Upper lobe of right lung (tissue), 1 donor: ENCODE data around the gene WSCD1. TPM values are rescaled to one million over a fixed set of nuclear protein-coding genes. Genes with fewer than 3 reads are reported as not detected.

Source experiments
- ATAC-seq: fragments of 200-7000 bp; cut with Tn5 transposase; one replicate; pipeline ENCODE4 v1.9.1; 2020; ENCODE audit warnings: mild to moderate bottlenecking, moderate library complexity
- DNase-seq: peaks from one replicate; pipeline ENCODE4 v3.0.0-alpha.2; 2020
- H3K27ac ChIP-seq: fragments of 200-600 bp; one replicate; pipeline ENCODE4 v1.8.0; 2022
- H3K27me3 ChIP-seq: fragments of 200-600 bp; one replicate; pipeline ENCODE4 v1.8.0; 2022; ENCODE audit warnings: mild to moderate bottlenecking
- H3K36me3 ChIP-seq: fragments of 200-600 bp; one replicate; pipeline ENCODE4 v1.8.0; 2022
- H3K4me1 ChIP-seq: fragments of 200-600 bp; one replicate; pipeline ENCODE4 v1.8.0; 2022
- H3K4me3 ChIP-seq: fragments of 200-600 bp; one replicate; pipeline ENCODE4 v1.8.0; 2022; ENCODE audit warnings: mild to moderate bottlenecking
- H3K9me3 ChIP-seq: fragments of 200-600 bp; one replicate; pipeline ENCODE4 v1.8.0; 2022
- CTCF ChIP-seq: fragments of 200-600 bp; IDR thresholded peaks from one replicate; pipeline ENCODE4 v1.8.0; 2022; ENCODE audit warnings: antibody characterized with exemption
- intact Hi-C: fragments of 100-400 bp; cut with DNase I; formaldehyde crosslinking; loops from one replicate; pipeline ENCODE4 v1.11.0; 2022
- long read RNA-seq: library from polyadenylated mRNA; unstranded; transcript quantifications from one replicate; pipeline ENCODE4 v2.0.0, GENCODE V29; 2021
- total RNA-seq: library from RNA; stranded (reverse); fragmentation: NEBNext Ultra II Directional; extraction: Animal tissue kit (Norgen Biotek cat#: 25700); gene quantifications from one replicate; pipeline ENCODE4 v1.2.1, GENCODE V29; 2021
- donor health status: DM: no; HTN: yes; CAD: no; lungs with severe emphysema.

WSCD1 gene
- total RNA-seq = 7.7 TPM
- long read RNA-seq, full-length matches to known transcripts = 4 of 14 reads
- long read RNA-seq, partial matches to known transcripts = 3 of 14 reads
- long read RNA-seq, other reads (novel, unspliced or antisense) = 7 of 14 reads

- no peak for TF ChIP-seq CTCF
- peak within 1 kb of the TSS; percentile 50 for H3K4me3 ChIP-seq
- H3K9me3 ChIP-seq = no peaks in the 10 kb centered on the region
- DNase-seq (no peak), ATAC-seq (peak; percentile 62)
- H3K36me3 ChIP-seq = no peaks in the 10 kb centered on the region
- intact Hi-C loops = no loop called here
- H3K4me1 ChIP-seq = peaks cover 4% of the 10 kb centered on the region
- H3K27ac ChIP-seq = no peak within 1 kb of the TSS
- peaks cover 33% of the 10 kb centered on the region for H3K27me3 ChIP-seq
These were observed at the start of gene WSCD1 for GRCh38 chr17:6069539-6070429. WSCD1 (plus strand) TSS chr17:6070379; CDS start chr17:6080659, 10,280 bp downstream.

GRCh38 chr17:6021011-6021400 lies 49.2 kb upstream of the WSCD1 start:
- intact Hi-C loops = no loop called here
- ATAC-seq = no peak

GRCh38 chr17:6021627-6022026 lies 48.6 kb upstream of the WSCD1 start:
- no peaks in the 10 kb centered on the region for H3K4me1 ChIP-seq
- ATAC-seq (no peak), DNase-seq (no peak)
- H3K9me3 ChIP-seq = no peaks in the 10 kb centered on the region
- no peaks in the 10 kb centered on the region for H3K36me3 ChIP-seq
- intact Hi-C loops = no loop called here
- no peak overlapping the region for H3K27ac ChIP-seq
- TF ChIP-seq CTCF = no peak
- peaks cover 9% of the 10 kb centered on the region for H3K27me3 ChIP-seq
- no peak overlapping the region for H3K4me3 ChIP-seq

More at GRCh38 chr17:6021011-6021400, 49.2 kb upstream of the WSCD1 start:
- TF ChIP-seq CTCF = no peak
- peaks cover 9% of the 10 kb centered on the region for H3K27me3 ChIP-seq
- H3K4me1 ChIP-seq = no peaks in the 10 kb centered on the region
- no peaks in the 10 kb centered on the region for H3K36me3 ChIP-seq
- H3K9me3 ChIP-seq = no peaks in the 10 kb centered on the region
- DNase-seq = no peak
- no peak overlapping the region for H3K27ac ChIP-seq
- no peak overlapping the region for H3K4me3 ChIP-seq

GRCh38 chr17:6023036-6023831 lies 46.9 kb upstream of the WSCD1 start:
- DNase-seq = no peak
- H3K27ac ChIP-seq = no peak overlapping the region
- no peaks in the 10 kb centered on the region for H3K4me1 ChIP-seq
- intact Hi-C loops = no loop called here
- no peak for ATAC-seq
- no peak overlapping the region for H3K4me3 ChIP-seq
- H3K27me3 ChIP-seq = peaks cover 9% of the 10 kb centered on the region
- no peaks in the 10 kb centered on the region for H3K9me3 ChIP-seq
- no peak for TF ChIP-seq CTCF
- no peaks in the 10 kb centered on the region for H3K36me3 ChIP-seq

- intact Hi-C loops = no loop called here
- H3K27ac ChIP-seq = no peak overlapping the region
- no peak for TF ChIP-seq CTCF
These were observed 45.6 kb upstream of the WSCD1 start for GRCh38 chr17:6024576-6024975.

More at GRCh38 chr17:6024576-6024975, 45.6 kb upstream of the WSCD1 start:
- Histone ChIP-seq H3K9me3 (no peaks in the 10 kb centered on the region), H3K4me1 (no peaks in the 10 kb centered on the region), H3K4me3 (no peak overlapping the region), H3K27me3 (peaks cover 8% of the 10 kb centered on the region), H3K36me3 (no peaks in the 10 kb centered on the region)
- DNase-seq (no peak), ATAC-seq (no peak)
